Liver (tissue), 9 donors: ENCODE results near the gene NCOA6. TPM values are rescaled to one million over a fixed set of nuclear protein-coding genes. Genes with fewer than 3 reads are reported as not detected.

ENCODE experiments used
- DNase-seq: peaks from one replicate; pipeline ENCODE4 v3.0.0-alpha.2; 2017; ENCODE audit warnings: low spot score
- H3K27ac ChIP-seq, 2 donors: one replicate each; pipeline ENCODE4 v1.7.0; 2013; ENCODE audit warnings: inconsistent platforms in 2 of 2, low read length in 2 of 2, control low read depth in 1 of 2, low read depth in 1 of 2, mild to moderate bottlenecking in 1 of 2
- H3K27me3 ChIP-seq, 4 donors: one replicate each; pipeline versions ENCODE4 v1.6.1 to v1.7.0; 2013; ENCODE audit warnings: low read length in 3 of 4, inconsistent platforms in 1 of 4, mild to moderate bottlenecking in 1 of 4, moderate library complexity in 1 of 4; ENCODE audit not compliant: control insufficient read depth in 4 of 4, insufficient read depth in 4 of 4
- H3K36me3 ChIP-seq, 4 donors: one replicate each; pipeline versions ENCODE4 v1.6.1 to v1.7.0; 2013; ENCODE audit warnings: low read length in 3 of 4, mild to moderate bottlenecking in 3 of 4, low read depth in 1 of 4, moderate library complexity in 1 of 4; ENCODE audit not compliant: control insufficient read depth in 4 of 4, insufficient read depth in 3 of 4
- H3K4me1 ChIP-seq, 4 donors: one replicate each; pipeline versions ENCODE4 v1.6.1 to v1.7.0; 2013; ENCODE audit warnings: low read length in 3 of 4, mild to moderate bottlenecking in 3 of 4, moderate library complexity in 1 of 4; ENCODE audit not compliant: control insufficient read depth in 4 of 4, insufficient read depth in 4 of 4
- H3K4me3 ChIP-seq, 3 donors: one replicate each; pipeline versions ENCODE4 v1.6.1 to v1.7.0; 2013; ENCODE audit warnings: low read length in 3 of 3, control low read depth in 1 of 3, low read depth in 1 of 3, mild to moderate bottlenecking in 1 of 3
- H3K9ac ChIP-seq, 2 donors: one replicate each; pipeline ENCODE4 v1.7.0; 2013; ENCODE audit warnings: low read length in 2 of 2, mild to moderate bottlenecking in 2 of 2, moderate library complexity in 2 of 2, control low read depth in 1 of 2, low read depth in 1 of 2
- H3K9me3 ChIP-seq, 4 donors: one replicate each; pipeline versions ENCODE4 v1.6.1 to v1.7.0; 2013; ENCODE audit warnings: low read length in 3 of 4; ENCODE audit not compliant: control insufficient read depth in 4 of 4
- EGR1 ChIP-seq, 2 donors: IDR thresholded peaks; 2 replicates each; pipeline ENCODE4 v1.6.1; 2016 to 2018; ENCODE audit warnings: antibody characterized with exemption in 2 of 2, low read depth in 2 of 2
- FOXA1 ChIP-seq: IDR thresholded peaks from 2 replicates; pipeline ENCODE4 v1.6.1; 2016; ENCODE audit warnings: antibody characterized with exemption
- FOXA2 ChIP-seq: IDR thresholded peaks from 2 replicates; pipeline ENCODE4 v1.6.1; 2016; ENCODE audit warnings: antibody characterized with exemption
- GABPA ChIP-seq, 2 donors: IDR thresholded peaks in 1 of 2; conservative IDR thresholded peaks in 1 of 2; 2 replicates each; pipeline ENCODE4 v1.6.1; 2016; ENCODE audit warnings: antibody characterized with exemption in 2 of 2, mild to moderate bottlenecking in 1 of 2, moderate library complexity in 1 of 2
- HNF4A ChIP-seq, 2 donors: conservative IDR thresholded peaks; 2 replicates each; pipeline ENCODE4 v1.6.1; 2016; ENCODE audit warnings: antibody characterized with exemption in 2 of 2, mild to moderate bottlenecking in 2 of 2
- HNF4G ChIP-seq: IDR thresholded peaks from 2 replicates; pipeline ENCODE4 v1.6.1; 2016; ENCODE audit warnings: antibody characterized with exemption
- JUND ChIP-seq, 2 donors: IDR thresholded peaks; 2 replicates each; pipeline ENCODE4 v1.6.1; 2016; ENCODE audit warnings: antibody characterized with exemption in 2 of 2
- NR2F2 ChIP-seq: IDR thresholded peaks from 2 replicates; pipeline ENCODE4 v1.6.1; 2016; ENCODE audit warnings: antibody characterized with exemption
- RAD21 ChIP-seq, 2 donors: IDR thresholded peaks; 2 replicates each; pipeline ENCODE4 v1.6.1; 2016; ENCODE audit warnings: antibody characterized with exemption in 2 of 2, mild to moderate bottlenecking in 2 of 2
- RXRA ChIP-seq, 2 donors: IDR thresholded peaks; 2 replicates each; pipeline ENCODE4 v1.6.1; 2017 to 2018; ENCODE audit warnings: antibody characterized with exemption in 2 of 2, mild to moderate bottlenecking in 1 of 2
- SP1 ChIP-seq: IDR thresholded peaks from 2 replicates; pipeline ENCODE4 v1.6.1; 2018; ENCODE audit warnings: antibody characterized with exemption, mild to moderate bottlenecking
- TAF1 ChIP-seq: conservative IDR thresholded peaks from 2 replicates; pipeline ENCODE4 v1.6.1; 2016; ENCODE audit warnings: antibody characterized with exemption, mild to moderate bottlenecking
- YY1 ChIP-seq: IDR thresholded peaks from 2 replicates; pipeline ENCODE4 v1.6.1; 2016; ENCODE audit warnings: antibody characterized with exemption, mild to moderate bottlenecking
- WGBS: extraction: QIAGEN DNeasy Blood & Tissue Kit; methylation state at CpG from one replicate; pipeline ENCODE4 v1.1.7; 2013; 5-methylcytosine and 5-hydroxymethylcytosine counted together
- polyA plus RNA-seq, 2 donors: library from polyadenylated mRNA; stranded (reverse) in 1 of 2; unstranded in 1 of 2; fragments of 200-250 nt in 1 of 2; fragments of >200 nt in 1 of 2; fragmentation: Nextera tagmentation in 1 of 2; extraction: Ambion mirVana in 1 of 2; gene quantifications; one replicate each; pipeline versions ENCODE4 v1.2.1 to v1.2.3, GENCODE V29; 2013 to 2015
- total RNA-seq, 2 donors: library from RNA; depleted of rRNA; stranded (reverse); fragments of >200 nt; gene quantifications; one replicate each; pipeline ENCODE4 v1.2.3, GENCODE V29; 2014
- TF ChIP-seq, protein P1 (sequence below): IDR thresholded peaks from 2 replicates; pipeline ENCODE4 v1.6.1; 2016; ENCODE audit warnings: antibody characterized with exemption
- TF ChIP-seq, protein P2 (sequence below): IDR thresholded peaks from 2 replicates; pipeline ENCODE4 v1.6.1; 2016; ENCODE audit warnings: antibody characterized with exemption, mild to moderate bottlenecking
- TF ChIP-seq, protein P3 (sequence below): IDR thresholded peaks from 2 replicates; pipeline ENCODE4 v1.6.1; 2016; ENCODE audit warnings: antibody characterized with exemption
- TF ChIP-seq, protein P4 (sequence below): IDR thresholded peaks from 2 replicates; pipeline ENCODE4 v1.6.1; 2016; ENCODE audit warnings: antibody characterized with exemption
- TF ChIP-seq, protein P5 (sequence below): fragments of 150-350 bp; IDR thresholded peaks from 2 replicates; pipeline ENCODE4 v1.5.1; 2017; ENCODE audit warnings: improper control_type of control experiment, low read depth, low read length; ENCODE audit not compliant: missing input control
- donor health status: healthy.
- donor health status: healthy.
- donor health status: healthy.
- donor health status: healthy.
- donor health status: healthy.

NCOA6 gene
- total and polyA plus RNA-seq, 4 donors, result 5.4 to 13.1 (median 6.2) TPM

DNA sequence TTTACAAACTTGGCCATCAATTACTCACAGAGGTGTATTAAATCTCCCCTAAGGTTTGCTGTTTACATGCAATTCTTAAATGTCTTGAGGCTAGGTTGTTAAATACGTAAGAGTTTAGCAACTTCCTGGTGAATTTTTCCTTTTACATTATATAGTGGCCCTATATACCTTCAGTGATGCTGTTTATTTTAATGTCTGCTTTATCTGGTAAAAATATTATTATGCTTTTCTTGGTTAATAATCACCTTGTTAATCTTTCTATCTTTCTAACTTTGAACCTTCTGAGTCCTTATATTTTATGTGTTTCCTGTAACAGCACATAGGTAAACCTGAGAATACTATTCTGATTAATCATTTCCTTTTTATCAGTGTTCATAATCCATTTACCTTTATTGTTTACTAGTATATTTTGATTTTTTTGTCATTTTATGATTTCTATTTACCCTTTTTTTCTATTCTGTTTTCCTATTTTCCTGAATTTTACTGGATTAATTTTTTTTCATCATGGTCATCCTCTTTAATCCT, 63.4 kb downstream of the NCOA6 start:
- H3K4me3 ChIP-seq, result no peak overlapping the region
- peaks cover 11 to 58% (median 27%) of the 10 kb centered on the region in 4 donors for H3K36me3 ChIP-seq
- no peak for DNase-seq
- no peaks in the 10 kb centered on the region for H3K27me3 ChIP-seq
- no peaks in the 10 kb centered on the region for H3K9me3 ChIP-seq
- TF ChIP-seq, protein P1, sequence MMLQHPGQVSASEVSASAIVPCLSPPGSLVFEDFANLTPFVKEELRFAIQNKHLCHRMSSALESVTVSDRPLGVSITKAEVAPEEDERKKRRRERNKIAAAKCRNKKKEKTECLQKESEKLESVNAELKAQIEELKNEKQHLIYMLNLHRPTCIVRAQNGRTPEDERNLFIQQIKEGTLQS, result no peak
- TF ChIP-seq NR2F2 (no peak), TAF1 (no peak), RXRA (IDR thresholded peaks at IDR 0.05) (no peak), FOXA2 (no peak), FOXA1 (no peak), EGR1 (IDR thresholded peaks at IDR 0.05; ENCODE audit: low read depth in 2 of 2) (no peak), JUND (IDR thresholded peaks at IDR 0.05) (no peak), GABPA (IDR thresholded peaks at IDR 0.05 in 1 of 2, conservative IDR thresholded peaks at IDR 0.05 in 1 of 2) (no peak), SP1 (no peak), YY1 (no peak), RAD21 (IDR thresholded peaks at IDR 0.05) (no peak), HNF4A (conservative IDR thresholded peaks at IDR 0.05) (no peak), HNF4G (no peak)
- TF ChIP-seq, protein P2, sequence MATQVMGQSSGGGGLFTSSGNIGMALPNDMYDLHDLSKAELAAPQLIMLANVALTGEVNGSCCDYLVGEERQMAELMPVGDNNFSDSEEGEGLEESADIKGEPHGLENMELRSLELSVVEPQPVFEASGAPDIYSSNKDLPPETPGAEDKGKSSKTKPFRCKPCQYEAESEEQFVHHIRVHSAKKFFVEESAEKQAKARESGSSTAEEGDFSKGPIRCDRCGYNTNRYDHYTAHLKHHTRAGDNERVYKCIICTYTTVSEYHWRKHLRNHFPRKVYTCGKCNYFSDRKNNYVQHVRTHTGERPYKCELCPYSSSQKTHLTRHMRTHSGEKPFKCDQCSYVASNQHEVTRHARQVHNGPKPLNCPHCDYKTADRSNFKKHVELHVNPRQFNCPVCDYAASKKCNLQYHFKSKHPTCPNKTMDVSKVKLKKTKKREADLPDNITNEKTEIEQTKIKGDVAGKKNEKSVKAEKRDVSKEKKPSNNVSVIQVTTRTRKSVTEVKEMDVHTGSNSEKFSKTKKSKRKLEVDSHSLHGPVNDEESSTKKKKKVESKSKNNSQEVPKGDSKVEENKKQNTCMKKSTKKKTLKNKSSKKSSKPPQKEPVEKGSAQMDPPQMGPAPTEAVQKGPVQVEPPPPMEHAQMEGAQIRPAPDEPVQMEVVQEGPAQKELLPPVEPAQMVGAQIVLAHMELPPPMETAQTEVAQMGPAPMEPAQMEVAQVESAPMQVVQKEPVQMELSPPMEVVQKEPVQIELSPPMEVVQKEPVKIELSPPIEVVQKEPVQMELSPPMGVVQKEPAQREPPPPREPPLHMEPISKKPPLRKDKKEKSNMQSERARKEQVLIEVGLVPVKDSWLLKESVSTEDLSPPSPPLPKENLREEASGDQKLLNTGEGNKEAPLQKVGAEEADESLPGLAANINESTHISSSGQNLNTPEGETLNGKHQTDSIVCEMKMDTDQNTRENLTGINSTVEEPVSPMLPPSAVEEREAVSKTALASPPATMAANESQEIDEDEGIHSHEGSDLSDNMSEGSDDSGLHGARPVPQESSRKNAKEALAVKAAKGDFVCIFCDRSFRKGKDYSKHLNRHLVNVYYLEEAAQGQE, result no peak
- TF ChIP-seq, protein P3, sequence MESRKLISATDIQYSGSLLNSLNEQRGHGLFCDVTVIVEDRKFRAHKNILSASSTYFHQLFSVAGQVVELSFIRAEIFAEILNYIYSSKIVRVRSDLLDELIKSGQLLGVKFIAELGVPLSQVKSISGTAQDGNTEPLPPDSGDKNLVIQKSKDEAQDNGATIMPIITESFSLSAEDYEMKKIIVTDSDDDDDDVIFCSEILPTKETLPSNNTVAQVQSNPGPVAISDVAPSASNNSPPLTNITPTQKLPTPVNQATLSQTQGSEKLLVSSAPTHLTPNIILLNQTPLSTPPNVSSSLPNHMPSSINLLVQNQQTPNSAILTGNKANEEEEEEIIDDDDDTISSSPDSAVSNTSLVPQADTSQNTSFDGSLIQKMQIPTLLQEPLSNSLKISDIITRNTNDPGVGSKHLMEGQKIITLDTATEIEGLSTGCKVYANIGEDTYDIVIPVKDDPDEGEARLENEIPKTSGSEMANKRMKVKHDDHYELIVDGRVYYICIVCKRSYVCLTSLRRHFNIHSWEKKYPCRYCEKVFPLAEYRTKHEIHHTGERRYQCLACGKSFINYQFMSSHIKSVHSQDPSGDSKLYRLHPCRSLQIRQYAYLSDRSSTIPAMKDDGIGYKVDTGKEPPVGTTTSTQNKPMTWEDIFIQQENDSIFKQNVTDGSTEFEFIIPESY, result no peak
- TF ChIP-seq, protein P4, sequence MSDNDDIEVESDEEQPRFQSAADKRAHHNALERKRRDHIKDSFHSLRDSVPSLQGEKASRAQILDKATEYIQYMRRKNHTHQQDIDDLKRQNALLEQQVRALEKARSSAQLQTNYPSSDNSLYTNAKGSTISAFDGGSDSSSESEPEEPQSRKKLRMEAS, result no peak
- TF ChIP-seq, protein P5, sequence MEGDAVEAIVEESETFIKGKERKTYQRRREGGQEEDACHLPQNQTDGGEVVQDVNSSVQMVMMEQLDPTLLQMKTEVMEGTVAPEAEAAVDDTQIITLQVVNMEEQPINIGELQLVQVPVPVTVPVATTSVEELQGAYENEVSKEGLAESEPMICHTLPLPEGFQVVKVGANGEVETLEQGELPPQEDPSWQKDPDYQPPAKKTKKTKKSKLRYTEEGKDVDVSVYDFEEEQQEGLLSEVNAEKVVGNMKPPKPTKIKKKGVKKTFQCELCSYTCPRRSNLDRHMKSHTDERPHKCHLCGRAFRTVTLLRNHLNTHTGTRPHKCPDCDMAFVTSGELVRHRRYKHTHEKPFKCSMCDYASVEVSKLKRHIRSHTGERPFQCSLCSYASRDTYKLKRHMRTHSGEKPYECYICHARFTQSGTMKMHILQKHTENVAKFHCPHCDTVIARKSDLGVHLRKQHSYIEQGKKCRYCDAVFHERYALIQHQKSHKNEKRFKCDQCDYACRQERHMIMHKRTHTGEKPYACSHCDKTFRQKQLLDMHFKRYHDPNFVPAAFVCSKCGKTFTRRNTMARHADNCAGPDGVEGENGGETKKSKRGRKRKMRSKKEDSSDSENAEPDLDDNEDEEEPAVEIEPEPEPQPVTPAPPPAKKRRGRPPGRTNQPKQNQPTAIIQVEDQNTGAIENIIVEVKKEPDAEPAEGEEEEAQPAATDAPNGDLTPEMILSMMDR, result no peak
- WGBS, result 7% methylated on average over 1 of the region's 1 CpG
- no peaks in the 10 kb centered on the region for H3K4me1 ChIP-seq
- no peak overlapping the region for H3K27ac ChIP-seq
- H3K9ac ChIP-seq, result no peak overlapping the region
